OCI-LY1 (cell line): ENCODE data around the gene TBC1D28.
"Not testable (repeated sequence)": the region's sequence is repeated elsewhere in the genome, so short reads cannot be mapped to it uniquely, and the experiment has no call there.

Experiments
- H2AFZ ChIP-seq: fragments of 200-600 bp; sonication (generic), shearing (Covaris generic); 2 replicates; pipeline ENCODE4 v1.6.0; 2014; ENCODE audit warnings: antibody characterized with exemption, mild to moderate bottlenecking, low read length
- H3F3A ChIP-seq: fragments of 200-600 bp; sonication (generic), shearing (Covaris generic); 2 replicates; pipeline ENCODE4 v1.6.0; 2014; ENCODE audit warnings: mild to moderate bottlenecking, antibody characterized with exemption, low read length, moderate library complexity; ENCODE audit not compliant: insufficient read depth
- H3K27ac ChIP-seq: fragments of 200-600 bp; sonication (generic); 2 replicates; pipeline ENCODE4 v1.5.1; 2014; ENCODE audit warnings: low read length, mixed run types, mild to moderate bottlenecking, low read depth; ENCODE audit not compliant: poor library complexity, severe bottlenecking
- H3K27me3 ChIP-seq: fragments of 200-600 bp; sonication (generic); 2 replicates; pipeline ENCODE4 v1.6.0; 2014; ENCODE audit warnings: antibody characterized with exemption, mild to moderate bottlenecking, low read length, moderate library complexity; ENCODE audit not compliant: insufficient read depth
- H3K36me3 ChIP-seq: fragments of 200-600 bp; sonication (generic); 2 replicates; pipeline ENCODE4 v1.6.1; 2014; ENCODE audit warnings: mild to moderate bottlenecking, antibody characterized with exemption, low read length, moderate library complexity, mixed read lengths; ENCODE audit not compliant: insufficient read depth
- H3K4me1 ChIP-seq: fragments of 200-600 bp; sonication (generic); 2 replicates; pipeline ENCODE4 v1.5.1; 2014; ENCODE audit warnings: mild to moderate bottlenecking, low read length, moderate library complexity; ENCODE audit not compliant: insufficient read depth, severe bottlenecking
- H3K4me2 ChIP-seq: fragments of 200-600 bp; sonication (generic), shearing (Covaris generic); 2 replicates; pipeline ENCODE4 v1.6.1; 2014; ENCODE audit warnings: low read length
- H3K4me3 ChIP-seq: fragments of 200-600 bp; sonication (generic); 2 replicates; pipeline ENCODE4 v1.5.1; 2014; ENCODE audit warnings: low read length, low read depth, mild to moderate bottlenecking, mixed read lengths; ENCODE audit not compliant: poor library complexity, severe bottlenecking
- H3K79me2 ChIP-seq: fragments of 200-600 bp; shearing (Covaris generic); 2 replicates; pipeline ENCODE4 v1.6.1; 2016; ENCODE audit warnings: mixed run types, low read length, mixed read lengths; ENCODE audit not compliant: insufficient read depth
- H3K9ac ChIP-seq: fragments of 200-600 bp; sonication (generic), shearing (Covaris generic); 2 replicates; pipeline ENCODE4 v1.6.1; 2014; ENCODE audit warnings: mild to moderate bottlenecking, low read length, mixed read lengths
- H3K9me2 ChIP-seq: fragments of 200-600 bp; sonication (generic), shearing (Covaris generic); 2 replicates; pipeline ENCODE4 v1.6.1; 2014; ENCODE audit warnings: low read depth, mild to moderate bottlenecking, low read length, mixed read lengths
- H3K9me3 ChIP-seq: fragments of 200-600 bp; shearing (Covaris generic); 2 replicates; pipeline ENCODE4 v1.6.1; 2014; ENCODE audit warnings: low read length, mixed read lengths
- H4K20me1 ChIP-seq: fragments of 200-600 bp; sonication (generic), shearing (Covaris generic); 2 replicates; pipeline ENCODE4 v1.6.0; 2016; ENCODE audit warnings: mild to moderate bottlenecking, low read length; ENCODE audit not compliant: insufficient read depth

Gene TBC1D28

DNA sequence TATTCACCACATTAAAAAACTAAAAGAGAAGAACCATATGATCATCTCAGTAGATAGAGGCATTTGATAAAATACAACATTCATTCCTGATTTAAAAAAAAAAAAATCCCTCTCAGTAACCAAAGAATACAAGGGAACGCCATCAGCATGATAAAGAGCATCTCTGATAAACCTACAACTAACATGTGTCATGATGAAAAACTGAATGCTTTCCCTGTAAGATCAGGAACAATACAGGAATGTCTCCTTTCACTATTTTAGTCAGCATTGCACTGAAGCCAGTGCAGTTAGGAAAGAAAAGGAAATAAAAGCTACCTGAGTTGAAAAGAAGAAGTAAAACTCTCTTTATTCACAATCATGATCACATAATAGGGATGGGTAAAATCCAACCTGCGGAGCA, 51.1 kb downstream of the TBC1D28 start:
- H3K4me1 ChIP-seq, H3K9me3 ChIP-seq, H3K4me3 ChIP-seq, H3K9me2 ChIP-seq, H3K79me2 ChIP-seq, H3K36me3 ChIP-seq, H3F3A ChIP-seq, H2AFZ ChIP-seq, H3K27ac ChIP-seq, H3K4me2 ChIP-seq, H3K9ac ChIP-seq, H3K27me3 ChIP-seq, H4K20me1 ChIP-seq: not testable (repeated sequence)
